Upper lobe of left lung (tissue), 4 donors: ENCODE results near the gene HENMT1.

Source experiments
- EP300 ChIP-seq, 4 donors: sonication (generic); formaldehyde crosslinking; IDR thresholded peaks; one replicate each; pipeline ENCODE4 v1.5.1; 2017; ENCODE audit warnings: antibody characterized with exemption in 4 of 4, control low read depth in 2 of 4
- POLR2A ChIP-seq, 4 donors: fragments of 450-650 bp; IDR thresholded peaks; one replicate each; pipeline ENCODE4 v1.5.1; 2016 to 2017; ENCODE audit warnings: antibody characterized with exemption in 4 of 4, mild to moderate bottlenecking in 2 of 4
- POLR2AphosphoS5 ChIP-seq, 2 donors: sonication (generic); formaldehyde crosslinking; IDR thresholded peaks; one replicate each; pipeline ENCODE4 v1.5.1; 2017; ENCODE audit warnings: antibody characterized with exemption in 2 of 2
- TF ChIP-seq, protein P1 (sequence below), 6 experiments: fragments of 450-650 bp in 4 of 6; fragments of 200-600 bp in 2 of 6; sonication (generic) in 2 of 6; IDR thresholded peaks; one replicate each; pipeline ENCODE4 v1.5.1; 2016 to 2019; ENCODE audit warnings: antibody characterized with exemption in 6 of 6

DNA sequence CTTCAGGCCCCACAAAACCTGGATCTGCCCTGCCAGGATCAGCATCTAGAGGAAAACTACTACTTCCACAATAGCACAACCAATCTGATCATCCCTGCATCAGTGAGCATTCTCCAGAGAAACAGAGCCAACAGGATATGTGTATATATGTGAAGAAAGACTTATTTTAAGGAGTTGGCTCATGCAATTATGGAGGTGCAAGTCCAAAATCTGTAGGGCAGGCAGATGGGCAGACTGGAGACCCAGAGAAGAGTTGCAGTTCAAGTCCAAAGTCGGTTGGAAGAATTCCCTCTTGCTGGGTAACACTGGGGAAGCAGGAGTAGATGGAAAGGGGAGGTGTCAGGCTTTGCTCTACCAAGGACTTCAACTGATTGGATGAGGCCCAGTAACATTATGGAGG, 4.9 kb upstream of the HENMT1 start:
- TF ChIP-seq, protein P1, sequence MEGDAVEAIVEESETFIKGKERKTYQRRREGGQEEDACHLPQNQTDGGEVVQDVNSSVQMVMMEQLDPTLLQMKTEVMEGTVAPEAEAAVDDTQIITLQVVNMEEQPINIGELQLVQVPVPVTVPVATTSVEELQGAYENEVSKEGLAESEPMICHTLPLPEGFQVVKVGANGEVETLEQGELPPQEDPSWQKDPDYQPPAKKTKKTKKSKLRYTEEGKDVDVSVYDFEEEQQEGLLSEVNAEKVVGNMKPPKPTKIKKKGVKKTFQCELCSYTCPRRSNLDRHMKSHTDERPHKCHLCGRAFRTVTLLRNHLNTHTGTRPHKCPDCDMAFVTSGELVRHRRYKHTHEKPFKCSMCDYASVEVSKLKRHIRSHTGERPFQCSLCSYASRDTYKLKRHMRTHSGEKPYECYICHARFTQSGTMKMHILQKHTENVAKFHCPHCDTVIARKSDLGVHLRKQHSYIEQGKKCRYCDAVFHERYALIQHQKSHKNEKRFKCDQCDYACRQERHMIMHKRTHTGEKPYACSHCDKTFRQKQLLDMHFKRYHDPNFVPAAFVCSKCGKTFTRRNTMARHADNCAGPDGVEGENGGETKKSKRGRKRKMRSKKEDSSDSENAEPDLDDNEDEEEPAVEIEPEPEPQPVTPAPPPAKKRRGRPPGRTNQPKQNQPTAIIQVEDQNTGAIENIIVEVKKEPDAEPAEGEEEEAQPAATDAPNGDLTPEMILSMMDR (IDR thresholded peaks at IDR 0.05), result no peak
- TF ChIP-seq POLR2A (IDR thresholded peaks at IDR 0.05) (no peak), POLR2AphosphoS5 (IDR thresholded peaks at IDR 0.05) (no peak), EP300 (IDR thresholded peaks at IDR 0.05) (no peak)
